Right lung (tissue), 5 donors: ENCODE data around the gene ACOX2. TPM values are rescaled to one million over a fixed set of nuclear protein-coding genes. Genes with fewer than 3 reads are reported as not detected.

ENCODE experiments used
- DNase-seq, 2 donors: peaks; one replicate each; pipeline ENCODE4 v3.0.0-alpha.2; 2013
- polyA plus RNA-seq, 5 donors: library from polyadenylated mRNA; unstranded; fragments of 120-200 nt; gene quantifications; one replicate each; pipeline versions ENCODE4 v1.2.1 to v1.2.3, GENCODE V29; 2013; ENCODE audit warnings: inconsistent platforms in 1 of 5, low replicate concordance in 1 of 5; ENCODE audit not compliant: insufficient read length in 5 of 5, insufficient read depth in 1 of 5

ACOX2 gene
- polyA plus RNA-seq, 5 donors: 43.3 to 62.0 (median 51.1) TPM

DNA sequence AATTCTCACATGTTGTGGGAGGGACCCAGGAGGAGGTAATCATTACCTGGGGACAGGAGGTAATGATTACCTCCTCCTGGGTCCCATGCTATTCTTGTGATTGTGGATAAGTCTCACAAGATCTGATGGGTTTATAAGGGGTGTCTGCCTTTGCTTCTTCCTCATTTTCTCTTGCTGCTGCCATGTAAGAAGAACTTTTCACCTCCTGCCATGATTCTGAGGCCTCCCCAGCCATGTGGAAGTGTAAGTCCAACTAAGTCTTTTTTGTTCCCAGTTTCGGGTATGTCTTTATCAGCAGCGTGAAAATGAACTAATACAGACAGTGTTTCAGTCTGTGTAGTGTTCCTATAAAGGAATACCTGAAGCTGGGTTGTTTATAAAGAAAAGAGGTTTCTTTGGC lies 58.2 kb downstream of the ACOX2 start:
- no peak for DNase-seq

DNA sequence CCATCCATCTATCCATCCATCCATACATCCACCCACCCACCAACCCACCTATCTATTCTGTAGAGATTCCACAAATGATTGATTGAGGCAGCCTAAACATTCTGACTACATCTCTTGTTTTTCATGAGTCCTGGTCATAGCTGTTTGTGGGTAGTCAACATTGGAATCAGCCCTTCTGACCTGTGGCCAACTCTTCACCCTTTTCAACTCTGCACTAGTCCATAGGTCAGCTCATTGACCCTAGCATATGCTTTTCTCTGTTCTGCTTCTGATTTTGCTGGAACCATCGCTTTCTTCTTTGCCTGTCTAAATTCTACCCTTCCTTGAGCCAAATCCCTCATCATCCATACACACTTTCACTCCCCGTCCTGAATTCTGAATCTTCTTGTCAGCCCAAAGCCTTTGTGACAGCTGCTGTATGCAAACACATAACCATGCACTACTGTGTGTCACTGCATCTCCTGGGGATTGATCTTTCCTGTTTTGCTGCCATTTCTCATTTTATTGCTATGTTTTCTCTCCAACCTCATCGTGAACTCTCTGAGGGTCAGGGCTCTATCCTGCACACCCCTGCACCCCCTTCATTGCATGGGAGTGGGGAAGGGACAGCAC lies 61.9 kb downstream of the ACOX2 start:
- DNase-seq: no peak

DNA sequence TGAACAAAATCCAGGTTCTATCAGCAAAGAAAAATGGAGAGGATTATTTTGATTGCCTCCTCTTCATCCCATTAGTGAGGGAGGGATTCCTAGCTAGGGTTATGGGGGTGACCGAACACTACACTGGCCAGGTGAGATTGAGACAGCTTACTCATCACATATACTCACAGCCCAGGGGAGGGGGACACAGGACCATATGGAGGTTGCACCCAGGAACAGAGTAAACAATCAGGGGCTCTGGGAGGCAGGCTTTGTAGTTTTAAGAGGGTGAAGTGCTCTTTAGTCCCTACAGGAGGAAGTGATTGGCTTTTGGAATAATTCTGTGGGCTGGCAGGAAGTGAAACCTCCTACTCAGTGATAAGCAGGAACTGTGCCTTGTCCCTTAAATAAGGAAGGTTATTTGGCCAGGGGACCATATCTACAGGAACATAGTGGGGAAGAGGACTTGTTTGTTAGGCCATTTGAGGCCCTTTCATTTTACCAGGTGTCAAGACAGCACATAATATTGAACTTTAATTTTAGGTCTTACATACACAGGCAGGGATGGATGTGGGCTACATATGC lies 62.6 kb downstream of the ACOX2 start:
- DNase-seq: no peak

DNA sequence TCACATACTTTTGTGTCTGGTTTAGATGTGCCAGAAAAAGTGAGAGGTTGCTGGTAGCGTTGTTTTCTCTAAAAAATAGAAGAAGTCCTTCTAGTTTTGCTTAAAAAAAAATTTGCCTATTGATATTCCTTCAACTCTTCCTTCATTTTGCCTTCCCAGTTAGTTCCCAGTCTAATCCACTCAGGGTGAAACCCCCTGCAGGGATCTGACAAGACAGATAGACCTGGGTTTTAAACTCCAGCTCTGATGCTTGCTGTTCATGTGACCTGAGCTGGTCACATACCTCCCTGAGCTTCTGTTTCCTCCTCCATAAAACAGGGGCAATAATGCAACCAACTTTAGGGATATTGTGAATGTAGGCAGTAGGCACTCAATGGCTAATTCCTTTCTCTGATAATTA lies 63.7 kb downstream of the ACOX2 start:
- DNase-seq: no peak

DNA sequence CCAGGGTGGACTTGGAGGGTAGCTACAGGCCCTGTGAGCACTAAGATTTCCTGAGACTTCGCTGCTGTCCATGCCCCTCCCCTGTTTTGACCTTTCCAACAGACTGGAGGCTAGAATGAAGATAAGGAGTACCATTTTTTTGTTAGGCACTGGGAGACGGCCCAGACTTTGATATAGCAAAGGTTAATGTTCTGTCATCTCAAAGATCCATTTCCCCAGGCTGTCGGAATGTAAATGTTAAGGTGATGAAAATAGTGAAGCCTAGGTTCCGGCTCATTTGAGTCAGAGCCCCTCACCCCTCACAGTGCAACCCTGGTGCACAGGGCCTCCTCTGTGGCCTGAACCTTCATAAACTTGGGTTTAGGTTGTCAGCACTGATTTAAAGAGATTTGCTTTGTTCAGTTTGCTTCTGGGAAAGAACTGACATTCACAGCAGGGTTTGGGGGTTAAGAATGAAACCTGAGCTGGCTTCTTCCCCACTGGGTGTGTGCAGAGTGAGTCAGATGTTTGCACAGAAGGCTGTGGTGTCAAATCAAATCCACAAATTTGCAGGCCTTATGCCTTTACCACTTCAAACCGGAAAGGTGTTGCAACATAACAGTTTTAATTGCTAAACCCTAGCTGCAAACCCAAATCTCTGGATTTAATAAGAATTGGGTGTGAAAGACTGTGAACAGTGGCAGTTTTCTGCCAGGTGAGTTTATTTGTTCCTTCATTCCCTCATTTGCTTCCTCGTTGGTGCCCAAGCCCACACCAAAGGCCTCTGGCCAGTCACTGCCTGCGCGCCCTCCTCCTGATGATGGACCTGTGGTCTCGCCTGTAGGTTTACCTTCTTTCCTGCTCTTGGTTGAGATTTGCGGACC lies 65.7 kb downstream of the ACOX2 start:
- DNase-seq: peak; percentile 20 to 37

DNA sequence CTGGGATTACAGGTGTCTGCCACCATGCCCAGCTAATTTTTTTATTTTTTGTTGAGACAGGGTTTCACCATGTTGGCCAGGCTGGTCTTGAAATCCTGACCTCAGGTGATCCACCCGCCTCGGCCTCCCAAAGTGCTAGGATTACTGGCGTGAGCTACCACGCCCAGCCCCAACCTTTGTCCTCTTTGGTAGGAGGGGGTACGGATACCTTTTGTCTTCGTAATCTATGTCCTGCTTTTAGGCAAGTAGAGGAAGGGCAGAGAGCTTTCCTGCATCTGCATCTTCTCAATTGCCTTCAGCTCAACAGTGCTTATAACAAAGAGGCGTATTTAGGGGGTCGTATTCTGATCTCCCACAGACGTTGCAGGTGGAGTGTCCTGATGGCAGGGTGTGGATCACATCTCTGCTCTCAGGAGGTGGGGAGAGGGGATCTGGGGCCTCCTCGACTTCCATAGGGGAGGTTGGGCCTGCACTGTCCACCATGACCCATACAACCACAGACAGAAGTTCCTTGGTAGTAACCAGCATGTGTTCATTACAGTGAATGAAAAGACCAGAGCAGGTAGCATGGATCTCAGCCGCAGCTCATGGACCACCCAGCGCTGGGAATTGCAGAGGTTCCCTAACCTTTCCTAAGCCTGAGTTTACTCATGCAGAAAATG lies 66.5 kb downstream of the ACOX2 start:
- no peak for DNase-seq

DNA sequence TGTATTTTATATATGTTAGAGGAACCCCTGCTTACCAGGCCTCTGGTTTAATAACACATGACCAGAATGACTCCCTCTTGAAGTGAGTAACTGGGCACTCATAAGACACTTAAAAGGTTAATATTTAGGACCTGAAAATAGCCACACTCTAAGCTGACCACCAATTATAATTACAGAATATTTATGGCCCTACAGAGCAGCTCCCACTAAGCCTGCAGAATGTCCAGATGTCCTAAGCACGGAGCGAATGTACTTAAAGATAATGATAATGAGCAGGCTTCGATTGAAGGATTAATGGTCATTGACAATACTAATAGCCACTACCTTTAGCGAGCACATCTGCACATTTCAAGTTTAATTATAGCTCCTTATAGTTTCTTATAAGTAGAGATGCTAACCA lies 67.9 kb downstream of the ACOX2 start:
- no peak for DNase-seq

DNA sequence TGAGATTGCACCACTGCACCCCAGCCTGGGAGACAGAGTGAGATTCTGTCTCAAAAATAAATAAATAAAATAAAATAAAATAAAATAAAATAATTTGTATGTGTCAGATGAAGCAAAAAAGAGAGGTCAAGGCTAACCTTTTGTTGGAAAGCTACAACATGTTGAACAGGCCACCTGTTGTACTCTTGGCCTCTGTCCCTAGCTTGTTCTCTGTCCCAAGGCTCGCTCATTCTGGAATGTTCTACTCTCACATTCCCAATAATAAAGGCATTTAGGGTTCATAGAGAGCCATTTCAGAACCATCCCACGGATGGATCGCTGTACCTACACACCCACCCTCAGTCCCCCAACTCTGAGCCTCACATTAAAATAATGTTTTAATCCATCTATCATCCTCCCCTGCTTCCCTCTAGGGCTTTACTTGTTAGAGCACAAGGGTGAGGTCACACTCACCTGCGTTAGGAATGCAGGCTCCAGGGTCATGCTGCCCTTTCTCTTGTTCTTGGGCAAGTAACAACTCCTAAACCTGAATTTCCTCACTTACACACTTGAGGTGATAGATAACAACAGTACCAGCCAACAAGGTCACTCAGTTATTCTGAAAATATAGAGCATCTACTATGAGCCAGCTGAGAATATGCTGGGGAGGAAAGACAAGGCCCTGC lies 70.0 kb downstream of the ACOX2 start:
- no peak for DNase-seq

DNA sequence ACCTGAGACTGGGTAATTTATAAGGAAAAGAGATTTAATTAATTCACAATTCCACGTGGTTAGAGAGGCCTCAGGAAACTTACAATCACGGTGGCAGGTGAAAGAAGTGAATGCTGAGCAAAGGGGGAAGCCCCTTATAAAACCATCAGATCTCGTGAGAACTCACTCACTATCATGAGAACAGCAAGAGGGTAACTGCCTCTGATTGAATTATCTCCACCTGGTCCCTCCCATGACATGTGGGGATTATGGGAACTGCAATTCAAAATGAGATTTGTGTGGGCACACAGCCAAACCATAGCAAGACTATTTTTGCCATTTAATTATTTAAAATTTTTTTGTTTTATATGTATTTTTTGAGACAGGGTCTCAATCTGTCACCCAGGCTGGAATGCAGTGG lies 72.1 kb downstream of the ACOX2 start:
- DNase-seq: no peak

DNA sequence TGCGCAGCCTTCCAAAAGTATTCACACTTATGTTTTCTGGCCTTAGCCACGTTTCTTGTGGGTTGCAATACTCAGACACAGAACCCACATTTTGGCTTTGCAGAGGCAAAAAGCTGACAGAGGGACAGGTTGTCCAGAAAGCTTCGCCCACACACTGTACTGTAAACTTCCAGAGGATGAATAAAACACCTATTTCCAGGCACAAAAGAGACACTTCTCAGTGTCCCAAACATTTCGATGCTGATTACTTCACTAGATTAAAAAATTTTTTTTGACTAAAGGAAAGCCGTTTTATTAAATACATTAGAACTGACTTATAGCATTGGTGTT lies 73.1 kb downstream of the ACOX2 start:
- DNase-seq: no peak

DNA sequence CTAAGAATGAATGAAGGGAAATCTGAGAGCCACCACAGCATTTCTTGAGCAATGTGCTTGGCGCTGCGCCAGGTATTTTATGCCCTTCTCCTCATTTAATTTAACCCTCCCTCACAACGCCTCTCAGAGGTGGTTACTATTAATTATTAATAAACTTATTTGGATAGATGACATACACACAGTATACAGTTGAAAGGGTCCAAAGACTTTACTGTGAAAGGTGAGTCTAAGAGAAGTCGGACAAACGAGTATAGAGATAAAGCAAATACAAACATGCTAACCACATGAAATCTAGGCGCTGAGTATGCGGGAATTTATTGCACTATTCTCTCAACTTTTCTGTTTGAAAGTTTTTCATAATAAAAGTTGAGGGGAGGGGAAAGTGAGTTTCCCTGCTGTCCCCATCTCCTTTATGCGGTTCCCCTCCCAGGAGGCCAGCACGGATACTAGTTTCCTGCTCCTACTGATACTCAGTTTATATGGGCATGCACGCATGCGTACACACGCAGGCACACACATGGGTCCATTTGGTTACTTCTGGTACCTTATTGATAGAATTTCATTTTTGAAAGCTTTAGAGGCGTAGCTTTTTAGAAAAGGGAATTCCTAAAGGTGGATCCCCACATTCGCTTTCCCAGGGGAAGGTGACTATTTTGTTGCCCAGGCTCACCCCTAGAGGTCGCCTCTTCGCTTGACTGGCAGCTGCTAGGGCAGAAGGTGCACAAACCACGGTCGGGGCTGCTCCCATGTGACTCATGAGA lies 73.6 kb downstream of the ACOX2 start:
- DNase-seq: peak; percentile 21 to 25

DNA sequence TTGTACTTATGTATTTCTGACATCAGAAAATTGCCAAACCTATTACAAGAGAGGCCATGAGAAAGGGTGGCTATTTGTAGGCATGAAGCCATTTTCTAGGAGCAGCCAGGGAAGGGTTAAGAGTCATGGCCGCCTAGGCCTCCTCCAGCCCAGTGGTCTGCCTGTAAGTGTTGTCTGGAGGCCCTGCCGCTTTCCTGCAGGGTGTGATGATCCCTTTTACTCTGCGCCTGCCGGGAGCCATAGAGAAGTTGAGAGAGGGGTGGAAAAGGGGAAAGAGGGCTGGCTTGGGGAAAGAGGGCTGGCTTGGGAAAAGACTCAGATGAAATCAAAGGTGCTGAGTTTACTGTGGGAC lies 74.2 kb downstream of the ACOX2 start:
- no peak for DNase-seq

DNA sequence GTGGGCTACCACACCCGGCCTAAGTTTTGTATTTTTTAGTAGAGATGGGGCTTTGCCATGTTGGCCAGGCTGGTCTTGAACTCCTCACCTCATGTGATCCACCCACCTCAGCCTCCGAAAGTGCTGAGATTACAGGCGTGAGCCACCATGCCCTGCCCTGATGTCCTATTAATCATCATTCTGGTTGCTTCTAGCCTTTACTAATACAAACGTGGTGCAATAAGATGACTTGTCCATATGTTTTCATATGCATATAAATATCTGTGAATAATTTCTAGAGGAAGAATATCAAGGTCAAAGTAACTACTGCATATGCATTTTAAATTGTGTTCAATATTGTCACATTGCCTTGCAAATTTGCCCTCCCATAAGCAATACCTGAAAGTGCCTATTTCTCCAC lies 77.8 kb downstream of the ACOX2 start:
- DNase-seq: no peak

Other genes with a start within 250 kb of the ACOX2 start
- 10 to 100 TPM; 16.1 to 21.3 (median 19.2) TPM for gene RPP14, start 230.9 kb downstream of the ACOX2 start, polyA plus RNA-seq
- 10 to 100 TPM in 4 of 5 donors, 1 to 10 TPM in 1; 9.1 to 13.1 (median 11.5) TPM for gene HTD2, start 230.7 kb downstream of the ACOX2 start, polyA plus RNA-seq
- 10 to 100 TPM; 24.2 to 38.7 (median 35.7) TPM for gene PXK, start 204.3 kb downstream of the ACOX2 start, polyA plus RNA-seq
- gene PDHB, start 103.4 kb downstream of the ACOX2 start, polyA plus RNA-seq: 10 to 100 TPM; 76.4 to 96.3 (median 85.3) TPM
- 10 to 100 TPM; 15.3 to 25.3 (median 19.3) TPM for gene KCTD6, start 45.1 kb downstream of the ACOX2 start, polyA plus RNA-seq
- 1 to 10 TPM in 3 of 5 donors, under 1 TPM in 2; 0.77 to 1.4 (median 1.3) TPM for gene FAM107A, start 40.2 kb upstream of the ACOX2 start, polyA plus RNA-seq
- 1 to 10 TPM; 2.6 to 4.8 (median 3.7) TPM for gene FAM3D, start 129.6 kb upstream of the ACOX2 start, polyA plus RNA-seq